ENCODE results near the gene PEMT.

PEMT gene

DNA sequence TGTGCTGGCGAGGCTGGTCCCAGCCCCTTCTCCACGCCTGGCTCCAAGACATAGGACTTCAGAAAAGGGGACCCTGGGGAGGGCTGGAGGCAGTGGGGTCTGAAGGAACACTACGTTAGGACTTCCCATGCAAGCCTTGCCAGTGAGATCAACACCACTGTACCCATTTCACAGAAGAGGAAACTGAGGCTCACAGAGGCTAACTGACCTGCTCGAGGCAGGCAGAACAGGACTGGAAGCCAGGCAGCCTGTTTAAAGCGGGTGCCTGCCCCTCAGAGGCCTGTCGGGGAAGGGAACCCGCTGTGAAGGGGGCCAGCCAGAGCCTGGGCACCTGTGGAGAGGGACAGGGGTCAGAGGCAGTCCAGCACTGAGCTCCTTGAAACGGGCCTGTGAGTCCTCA is 32.3 kb downstream of the PEMT start:
- Histone ChIP-seq H3K27me3 (ENCODE audit: insufficient read depth, poor library complexity, severe bottlenecking) (no peaks in the 10 kb centered on the region), H3K27ac (ENCODE audit: poor library complexity, severe bottlenecking) (no peak overlapping the region), H3K9me3 (ENCODE audit: severe bottlenecking) (no peaks in the 10 kb centered on the region), H3K4me1 (ENCODE audit: insufficient read depth, poor library complexity, severe bottlenecking) (peaks cover 15% of the 10 kb centered on the region), H3K36me3 (ENCODE audit: low read depth) (no peaks in the 10 kb centered on the region), H3K4me3 (ENCODE audit: severe bottlenecking) (no peak overlapping the region)
- TF ChIP-seq, protein P1, sequence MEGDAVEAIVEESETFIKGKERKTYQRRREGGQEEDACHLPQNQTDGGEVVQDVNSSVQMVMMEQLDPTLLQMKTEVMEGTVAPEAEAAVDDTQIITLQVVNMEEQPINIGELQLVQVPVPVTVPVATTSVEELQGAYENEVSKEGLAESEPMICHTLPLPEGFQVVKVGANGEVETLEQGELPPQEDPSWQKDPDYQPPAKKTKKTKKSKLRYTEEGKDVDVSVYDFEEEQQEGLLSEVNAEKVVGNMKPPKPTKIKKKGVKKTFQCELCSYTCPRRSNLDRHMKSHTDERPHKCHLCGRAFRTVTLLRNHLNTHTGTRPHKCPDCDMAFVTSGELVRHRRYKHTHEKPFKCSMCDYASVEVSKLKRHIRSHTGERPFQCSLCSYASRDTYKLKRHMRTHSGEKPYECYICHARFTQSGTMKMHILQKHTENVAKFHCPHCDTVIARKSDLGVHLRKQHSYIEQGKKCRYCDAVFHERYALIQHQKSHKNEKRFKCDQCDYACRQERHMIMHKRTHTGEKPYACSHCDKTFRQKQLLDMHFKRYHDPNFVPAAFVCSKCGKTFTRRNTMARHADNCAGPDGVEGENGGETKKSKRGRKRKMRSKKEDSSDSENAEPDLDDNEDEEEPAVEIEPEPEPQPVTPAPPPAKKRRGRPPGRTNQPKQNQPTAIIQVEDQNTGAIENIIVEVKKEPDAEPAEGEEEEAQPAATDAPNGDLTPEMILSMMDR (IDR thresholded peaks at IDR 0.05; ENCODE audit: poor library complexity, severe bottlenecking), result no peak
- DNase-seq (ENCODE audit: low spot score) (no peak), ATAC-seq (ENCODE audit: low read depth) (no peak)

DNA sequence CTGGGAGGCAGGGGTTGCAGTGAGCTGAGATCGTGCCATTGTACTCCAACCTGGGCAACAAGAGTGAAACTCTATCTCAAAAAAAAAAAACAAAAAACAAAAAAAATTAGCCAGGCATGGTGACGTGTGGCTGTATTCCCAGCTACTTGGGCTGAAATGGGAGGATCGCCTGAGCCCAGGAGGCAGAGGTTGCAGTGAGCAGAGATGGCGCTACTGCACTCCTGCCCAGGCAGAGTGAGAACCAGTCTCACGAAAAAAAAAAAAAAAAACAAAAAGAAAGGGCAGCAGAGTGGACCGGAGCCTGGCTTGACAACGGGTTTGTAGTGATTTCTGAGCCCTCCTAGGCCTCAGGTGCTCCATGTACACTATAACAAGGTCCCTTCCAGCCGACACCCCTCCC is 33.1 kb downstream of the PEMT start:
- H3K36me3 ChIP-seq (ENCODE audit: low read depth), result no peaks in the 10 kb centered on the region
- DNase-seq (ENCODE audit: low spot score), result no peak
- no peaks in the 10 kb centered on the region for H3K9me3 ChIP-seq (ENCODE audit: severe bottlenecking)
- H3K4me1 ChIP-seq (ENCODE audit: insufficient read depth, poor library complexity, severe bottlenecking), result peaks cover 15% of the 10 kb centered on the region
- ATAC-seq (ENCODE audit: low read depth), result no peak
- H3K4me3 ChIP-seq (ENCODE audit: severe bottlenecking), result no peak overlapping the region
- TF ChIP-seq, protein P1 (IDR thresholded peaks at IDR 0.05; ENCODE audit: poor library complexity, severe bottlenecking), result no peak
- H3K27me3 ChIP-seq (ENCODE audit: insufficient read depth, poor library complexity, severe bottlenecking), result no peaks in the 10 kb centered on the region
- no peak overlapping the region for H3K27ac ChIP-seq (ENCODE audit: poor library complexity, severe bottlenecking)

DNA sequence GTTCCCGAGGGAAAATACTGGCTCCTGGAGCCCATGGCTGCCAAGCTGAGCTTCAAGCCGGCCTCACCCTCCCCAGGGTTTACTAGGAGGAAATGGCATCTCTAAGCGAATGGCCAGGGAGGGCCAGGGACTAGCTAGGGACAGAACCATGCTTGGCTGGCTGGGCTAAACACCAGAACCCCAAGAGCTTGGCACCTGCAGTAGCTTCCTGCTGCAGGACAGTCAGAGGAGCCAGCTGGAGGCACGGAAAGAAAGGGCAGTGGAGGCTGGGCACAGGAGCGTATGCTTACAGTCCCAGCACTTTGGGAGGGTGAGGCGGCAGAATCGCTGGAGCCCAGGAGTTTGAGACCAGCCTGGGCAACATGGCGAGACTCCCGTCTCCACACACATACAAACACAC is 33.7 kb downstream of the PEMT start:
- Histone ChIP-seq H3K4me1 (ENCODE audit: insufficient read depth, poor library complexity, severe bottlenecking) (peaks cover 15% of the 10 kb centered on the region), H3K27me3 (ENCODE audit: insufficient read depth, poor library complexity, severe bottlenecking) (no peaks in the 10 kb centered on the region), H3K36me3 (ENCODE audit: low read depth) (no peaks in the 10 kb centered on the region), H3K27ac (ENCODE audit: poor library complexity, severe bottlenecking) (no peak overlapping the region), H3K4me3 (ENCODE audit: severe bottlenecking) (no peak overlapping the region), H3K9me3 (ENCODE audit: severe bottlenecking) (no peaks in the 10 kb centered on the region)
- TF ChIP-seq, protein P1 (IDR thresholded peaks at IDR 0.05; ENCODE audit: poor library complexity, severe bottlenecking), result no peak
- no peak for ATAC-seq (ENCODE audit: low read depth)
- DNase-seq (ENCODE audit: low spot score), result no peak

DNA sequence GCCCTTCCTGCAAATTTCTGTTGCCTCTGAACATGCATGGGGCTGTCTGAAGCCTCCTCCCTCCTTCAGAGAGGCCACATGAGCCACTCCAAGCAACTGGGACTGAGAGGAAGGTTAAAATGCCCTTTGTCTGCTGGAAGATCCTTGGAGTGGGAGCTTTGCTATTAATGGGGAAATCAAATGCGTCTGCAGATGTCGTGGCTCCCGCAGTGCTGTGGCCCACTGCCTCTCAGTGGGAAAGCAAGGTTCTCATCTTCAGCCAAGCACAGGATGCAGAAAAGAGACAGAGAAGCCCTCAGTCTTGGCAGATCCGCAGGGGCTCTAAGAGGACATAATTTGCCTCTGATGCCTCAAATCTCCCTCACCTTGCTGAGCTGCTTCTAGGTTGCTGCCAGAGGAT is 34.8 kb downstream of the PEMT start:
- Histone ChIP-seq H3K27ac (ENCODE audit: poor library complexity, severe bottlenecking) (no peak overlapping the region), H3K27me3 (ENCODE audit: insufficient read depth, poor library complexity, severe bottlenecking) (no peaks in the 10 kb centered on the region), H3K4me1 (ENCODE audit: insufficient read depth, poor library complexity, severe bottlenecking) (peaks cover 6% of the 10 kb centered on the region), H3K4me3 (ENCODE audit: severe bottlenecking) (no peak overlapping the region), H3K9me3 (ENCODE audit: severe bottlenecking) (no peaks in the 10 kb centered on the region), H3K36me3 (ENCODE audit: low read depth) (no peaks in the 10 kb centered on the region)
- TF ChIP-seq, protein P1 (IDR thresholded peaks at IDR 0.05; ENCODE audit: poor library complexity, severe bottlenecking), result no peak
- ATAC-seq (ENCODE audit: low read depth) (no peak), DNase-seq (ENCODE audit: low spot score) (no peak)

DNA sequence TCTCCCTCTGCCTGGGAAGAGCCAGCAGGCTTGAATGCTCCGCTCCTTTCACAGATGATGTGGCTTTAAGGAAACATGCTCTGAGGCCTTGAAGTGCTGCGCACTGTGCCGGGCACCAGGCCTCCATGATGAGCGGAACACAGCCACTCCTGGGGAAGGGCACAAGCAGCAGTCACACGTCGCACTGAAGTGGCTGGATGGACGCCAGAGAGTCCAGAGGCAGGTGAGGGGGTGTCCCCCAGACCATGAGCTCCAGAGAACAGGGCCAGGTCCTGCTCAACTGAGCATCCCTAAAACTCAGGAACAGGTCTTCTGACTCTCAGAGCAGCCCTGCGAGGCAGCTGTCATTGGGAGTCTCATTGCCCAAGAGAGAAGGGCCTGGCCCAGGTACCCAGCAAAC is 35.6 kb downstream of the PEMT start:
- Histone ChIP-seq H3K27ac (ENCODE audit: poor library complexity, severe bottlenecking) (no peak overlapping the region), H3K4me1 (ENCODE audit: insufficient read depth, poor library complexity, severe bottlenecking) (no peaks in the 10 kb centered on the region), H3K4me3 (ENCODE audit: severe bottlenecking) (no peak overlapping the region), H3K9me3 (ENCODE audit: severe bottlenecking) (no peaks in the 10 kb centered on the region), H3K27me3 (ENCODE audit: insufficient read depth, poor library complexity, severe bottlenecking) (no peaks in the 10 kb centered on the region), H3K36me3 (ENCODE audit: low read depth) (no peaks in the 10 kb centered on the region)
- DNase-seq (ENCODE audit: low spot score) (no peak), ATAC-seq (ENCODE audit: low read depth) (no peak)
- TF ChIP-seq, protein P1 (IDR thresholded peaks at IDR 0.05; ENCODE audit: poor library complexity, severe bottlenecking), result no peak

All from RWPE2 (cell line).